OCI-LY3 (cell line): Measurements from ENCODE around the gene ADAMTS1.

ENCODE experiments used
- H2AFZ ChIP-seq: fragments of 200-600, 300-600 bp; shearing (Covaris generic); 2 replicates; pipeline ENCODE4 v1.6.0; 2014; ENCODE audit warnings: antibody characterized with exemption, low read depth, low read length
- H3K27ac ChIP-seq: fragments of 200-600, 300-600 bp; sonication (generic); 2 replicates; pipeline ENCODE4 v1.5.1; 2014; ENCODE audit warnings: mild to moderate bottlenecking, low read length, moderate library complexity, mixed read lengths
- H3K27me3 ChIP-seq: fragments of 200-600, 300-600 bp; sonication (generic); 2 replicates; pipeline ENCODE4 v1.6.1; 2014; ENCODE audit warnings: low read depth, low read length, mixed read lengths
- H3K36me3 ChIP-seq: fragments of 200-600, 300-600 bp; sonication (generic); replicated peaks from 2 replicates; pipeline ENCODE3; 2014; ENCODE audit warnings: low read depth, low read length, mixed read lengths
- H3K4me1 ChIP-seq: fragments of 300-600, 200-600 bp; sonication (generic); 2 replicates; pipeline ENCODE4 v1.6.1; 2014; ENCODE audit warnings: low read length, mixed read lengths
- H3K4me2 ChIP-seq: fragments of 200-600, 300-600 bp; sonication (generic); 2 replicates; pipeline ENCODE4 v1.6.1; 2014; ENCODE audit warnings: low read length, mixed read lengths
- H3K4me3 ChIP-seq: fragments of 300-600, 200-600 bp; sonication (generic); 2 replicates; pipeline ENCODE4 v1.5.1; 2014; ENCODE audit warnings: antibody characterized with exemption, mild to moderate bottlenecking, low read length, moderate library complexity
- H3K79me2 ChIP-seq: fragments of 300-600, 200-600 bp; shearing (Covaris generic); 2 replicates; pipeline ENCODE4 v1.6.1; 2014; ENCODE audit warnings: mild to moderate bottlenecking, low read length, mixed read lengths
- H3K9ac ChIP-seq: fragments of 300-600, 200-600 bp; shearing (Covaris generic); 2 replicates; pipeline ENCODE4 v1.6.0; 2014; ENCODE audit warnings: mild to moderate bottlenecking, low read length, moderate library complexity
- H3K9me3 ChIP-seq: fragments of 200-600, 300-600 bp; shearing (Covaris generic); 2 replicates; pipeline ENCODE4 v1.6.1; 2014; ENCODE audit warnings: low read length, mixed read lengths; ENCODE audit not compliant: insufficient read depth
- H4K20me1 ChIP-seq: fragments of 200-600, 300-600 bp; sonication (generic); 2 replicates; pipeline ENCODE4 v1.6.1; 2016; ENCODE audit warnings: low read length, mixed read lengths; ENCODE audit not compliant: insufficient read depth
- EZH2phosphoT487 ChIP-seq: fragments of 200-600 bp; shearing (Covaris generic); IDR thresholded peaks from 2 replicates; pipeline ENCODE4 v1.6.1; 2018; ENCODE audit warnings: antibody characterized with exemption, mixed run types, low read depth
- TF ChIP-seq, protein P1 (sequence below): fragments of 200-600, 300-600 bp; sonication (generic); IDR thresholded peaks from 2 replicates; pipeline ENCODE4 v1.5.1; 2014; ENCODE audit warnings: antibody characterized with exemption, low read length, low read depth

Gene ADAMTS1

GRCh38 chr21:26845066-26845758, at the start of gene ADAMTS1:
TSS of gene ADAMTS1 (minus strand) at chr21:26845409. CDS start at chr21:26844954, 455 bp downstream.
- Histone ChIP-seq H4K20me1 (no peaks in the 10 kb centered on the region), H3K9ac (no peak within 1 kb of the TSS), H3K4me2 (no peak within 1 kb of the TSS), H3K27me3 (no peaks in the 10 kb centered on the region), H3K79me2 (no peaks in the 10 kb centered on the region), H3K27ac (no peak within 1 kb of the TSS), H2AFZ (no peak within 1 kb of the TSS), H3K4me1 (0 out of 2 replicates have a peak, but pooled peaks cover 3% of the 10 kb centered on the region), H3K4me3 (no peak within 1 kb of the TSS), H3K9me3 (no peaks in the 10 kb centered on the region), H3K36me3 (no peaks in the 10 kb centered on the region)
- TF ChIP-seq, protein P1, sequence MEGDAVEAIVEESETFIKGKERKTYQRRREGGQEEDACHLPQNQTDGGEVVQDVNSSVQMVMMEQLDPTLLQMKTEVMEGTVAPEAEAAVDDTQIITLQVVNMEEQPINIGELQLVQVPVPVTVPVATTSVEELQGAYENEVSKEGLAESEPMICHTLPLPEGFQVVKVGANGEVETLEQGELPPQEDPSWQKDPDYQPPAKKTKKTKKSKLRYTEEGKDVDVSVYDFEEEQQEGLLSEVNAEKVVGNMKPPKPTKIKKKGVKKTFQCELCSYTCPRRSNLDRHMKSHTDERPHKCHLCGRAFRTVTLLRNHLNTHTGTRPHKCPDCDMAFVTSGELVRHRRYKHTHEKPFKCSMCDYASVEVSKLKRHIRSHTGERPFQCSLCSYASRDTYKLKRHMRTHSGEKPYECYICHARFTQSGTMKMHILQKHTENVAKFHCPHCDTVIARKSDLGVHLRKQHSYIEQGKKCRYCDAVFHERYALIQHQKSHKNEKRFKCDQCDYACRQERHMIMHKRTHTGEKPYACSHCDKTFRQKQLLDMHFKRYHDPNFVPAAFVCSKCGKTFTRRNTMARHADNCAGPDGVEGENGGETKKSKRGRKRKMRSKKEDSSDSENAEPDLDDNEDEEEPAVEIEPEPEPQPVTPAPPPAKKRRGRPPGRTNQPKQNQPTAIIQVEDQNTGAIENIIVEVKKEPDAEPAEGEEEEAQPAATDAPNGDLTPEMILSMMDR, result no peak
- no peak for TF ChIP-seq EZH2phosphoT487

DNA sequence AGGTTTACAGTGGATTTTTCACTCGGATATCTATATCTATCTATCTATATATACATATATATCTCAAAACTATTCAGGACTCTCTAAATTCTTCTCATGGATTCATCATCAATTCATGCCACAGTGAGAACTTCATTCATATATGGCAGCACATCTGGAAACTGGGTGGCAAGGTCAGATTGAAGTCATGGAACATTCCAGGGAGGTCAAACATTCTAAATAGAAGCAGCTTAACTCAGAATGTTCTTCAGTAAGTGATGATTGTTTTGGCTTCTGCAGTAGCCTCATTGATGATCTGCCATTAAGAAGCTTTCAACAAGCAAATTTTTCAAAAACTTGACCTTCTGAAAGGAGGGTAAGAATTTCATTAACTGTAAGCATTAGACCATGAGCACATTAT, 46.9 kb upstream of the ADAMTS1 start:
- TF ChIP-seq EZH2phosphoT487, result no peak
- TF ChIP-seq, protein P1, result no peak

GRCh38 chr21:26888931-26889330, 43.7 kb upstream of the ADAMTS1 start:
- no peak overlapping the region for H3K4me3 ChIP-seq
- no peaks in the 10 kb centered on the region for H3K4me1 ChIP-seq
- TF ChIP-seq, protein P1, result no peak
- TF ChIP-seq EZH2phosphoT487, result no peak
- no peaks in the 10 kb centered on the region for H3K36me3 ChIP-seq
- no peak overlapping the region for H2AFZ ChIP-seq
- no peak overlapping the region for H3K9ac ChIP-seq
- no peak overlapping the region for H3K27ac ChIP-seq
- no peaks in the 10 kb centered on the region for H4K20me1 ChIP-seq
- no peak overlapping the region for H3K4me2 ChIP-seq
- no peaks in the 10 kb centered on the region for H3K79me2 ChIP-seq
- H3K27me3 ChIP-seq, result no peaks in the 10 kb centered on the region
- no peaks in the 10 kb centered on the region for H3K9me3 ChIP-seq

More for the DNA sequence above, 46.9 kb upstream of the ADAMTS1 start:
- Histone ChIP-seq H3K9ac (no peak overlapping the region), H3K4me2 (no peak overlapping the region), H2AFZ (no peak overlapping the region), H3K79me2 (no peaks in the 10 kb centered on the region), H3K27ac (no peak overlapping the region), H3K36me3 (no peaks in the 10 kb centered on the region), H3K4me3 (no peak overlapping the region), H3K27me3 (no peaks in the 10 kb centered on the region), H3K4me1 (no peaks in the 10 kb centered on the region), H4K20me1 (no peaks in the 10 kb centered on the region), H3K9me3 (no peaks in the 10 kb centered on the region)

DNA sequence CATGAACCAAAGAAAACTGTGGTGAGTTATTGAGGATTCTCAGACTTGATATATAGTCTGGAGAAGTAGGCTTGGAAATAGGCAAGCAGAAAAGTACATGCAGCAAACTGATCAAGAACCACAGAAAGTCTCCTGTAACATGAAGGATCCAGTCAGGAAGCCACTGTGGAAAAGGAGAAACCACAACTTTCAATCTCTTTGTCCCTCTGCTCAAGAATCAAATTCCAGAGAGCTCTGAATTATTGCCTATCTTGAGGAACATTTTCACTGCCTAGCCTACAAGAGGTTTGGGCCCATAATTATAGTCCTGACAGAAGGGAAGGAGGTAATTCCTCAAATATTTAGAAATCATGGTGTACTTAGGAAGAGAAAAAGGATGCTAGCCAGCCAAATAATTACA, 43.0 kb upstream of the ADAMTS1 start:
- Histone ChIP-seq H3K27ac (no peak overlapping the region), H3K27me3 (no peaks in the 10 kb centered on the region), H3K36me3 (no peaks in the 10 kb centered on the region), H2AFZ (no peak overlapping the region), H3K9me3 (no peaks in the 10 kb centered on the region), H4K20me1 (no peaks in the 10 kb centered on the region), H3K9ac (no peak overlapping the region), H3K4me3 (no peak overlapping the region), H3K4me2 (no peak overlapping the region), H3K79me2 (no peaks in the 10 kb centered on the region), H3K4me1 (no peaks in the 10 kb centered on the region)
- no peak for TF ChIP-seq EZH2phosphoT487
- TF ChIP-seq, protein P1, result no peak
